ENCODE data around the gene RBM17. TPM values are rescaled to one million over a fixed set of nuclear protein-coding genes. Genes with fewer than 3 reads are reported as not detected.
A peak's percentile ranks its signal among the peaks of the same experiment; 100 is the strongest.
"Not testable (repeated sequence)": the region's sequence is repeated elsewhere in the genome, so short reads cannot be mapped to it uniquely, and the experiment has no call there.

Gene RBM17, protein sequence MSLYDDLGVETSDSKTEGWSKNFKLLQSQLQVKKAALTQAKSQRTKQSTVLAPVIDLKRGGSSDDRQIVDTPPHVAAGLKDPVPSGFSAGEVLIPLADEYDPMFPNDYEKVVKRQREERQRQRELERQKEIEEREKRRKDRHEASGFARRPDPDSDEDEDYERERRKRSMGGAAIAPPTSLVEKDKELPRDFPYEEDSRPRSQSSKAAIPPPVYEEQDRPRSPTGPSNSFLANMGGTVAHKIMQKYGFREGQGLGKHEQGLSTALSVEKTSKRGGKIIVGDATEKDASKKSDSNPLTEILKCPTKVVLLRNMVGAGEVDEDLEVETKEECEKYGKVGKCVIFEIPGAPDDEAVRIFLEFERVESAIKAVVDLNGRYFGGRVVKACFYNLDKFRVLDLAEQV
- 100 to 1,000 TPM; 155 to 157 TPM for total RNA-seq

DNA sequence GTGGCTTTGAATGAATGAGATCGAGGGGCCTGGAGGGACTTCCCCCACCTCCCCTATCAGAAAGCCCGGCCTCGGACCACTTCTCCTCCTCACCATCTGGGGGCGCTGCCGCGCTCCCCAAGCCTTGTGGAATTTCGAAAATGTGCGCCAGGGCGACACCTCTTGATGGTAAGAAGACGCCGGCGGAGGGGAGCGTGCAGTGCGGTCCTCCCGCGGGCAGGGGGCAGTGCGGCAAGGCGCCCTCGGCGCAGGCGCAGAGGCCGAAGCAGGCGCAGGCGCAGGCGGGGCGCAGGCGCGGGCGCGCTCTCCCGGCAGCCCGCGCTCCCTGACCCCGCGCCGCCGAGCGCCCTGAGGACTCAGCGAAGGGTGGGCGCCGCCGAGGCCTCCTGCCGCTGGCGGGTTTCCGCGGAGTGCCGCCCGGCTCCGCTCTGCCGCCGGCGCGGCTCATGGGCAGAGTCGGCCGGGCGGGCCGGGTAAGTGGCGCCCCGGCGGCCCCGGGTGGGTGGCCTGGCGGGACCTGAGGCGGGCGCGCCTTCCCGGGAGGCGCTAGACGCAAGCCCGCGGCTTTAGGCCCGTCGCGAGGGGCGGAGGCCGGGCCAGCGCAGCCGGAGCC is at the start of gene RBM17:
RBM17 (plus strand) TSS at position 314 of the 613 bp plus-strand sequence. CDS start 8,032 bp downstream, outside the sequence.
- Mint-ChIP-seq H3K4me1 (peaks cover 71% of the 10 kb centered on the region), H3K9me3 (no peaks in the 10 kb centered on the region), H3K27ac (peak within 1 kb of the TSS; percentile 54), H3K27me3 (no peaks in the 10 kb centered on the region), H3K4me3 (peak within 1 kb of the TSS; percentile 96), H3K36me3 (ENCODE audit: low read depth) (peaks cover 18% of the 10 kb centered on the region)
- ChIA-PET POLR2A (interaction anchor here (0.9 to 2.6 kb wide), 11 partner anchors 11 to 321 kb away, joined by 3 to 18 read pairs (median 6); partner anchors contain the start of genes IL15RA and IL2RA), CTCF (interaction anchor here (1.2 to 3.4 kb wide), 7 partner anchors 18 to 114 kb away, joined by 4 to 138 read pairs (median 7); partner anchors contain the start of genes IL2RA and PFKFB3)
- DNase-seq = peak; percentile 98

DNA sequence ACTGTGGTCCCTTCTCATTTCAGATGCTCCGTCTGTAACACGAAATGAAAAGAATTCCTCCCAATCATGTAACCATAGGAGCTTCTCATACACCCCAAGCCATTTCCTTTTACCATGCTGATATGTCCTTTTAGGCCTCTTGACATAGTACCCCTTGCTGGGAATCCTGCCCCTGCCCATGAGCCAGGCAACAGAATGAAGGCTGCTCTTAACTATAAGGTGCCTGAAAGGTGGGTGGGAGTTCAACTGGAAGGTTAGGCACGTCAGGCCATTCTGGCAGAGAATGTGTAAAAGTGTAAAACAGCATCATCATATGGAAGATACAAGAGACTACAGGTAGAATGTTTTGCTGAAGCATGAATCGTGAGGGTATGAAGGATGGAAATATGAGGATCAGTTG is 49.1 kb upstream of the RBM17 start:
- Mint-ChIP-seq H3K36me3 (ENCODE audit: low read depth) (peaks cover 87% of the 10 kb centered on the region), H3K4me1 (peaks cover 87% of the 10 kb centered on the region), H3K27ac (peak overlapping the region; percentile 47), H3K27me3 (no peaks in the 10 kb centered on the region), H3K4me3 (no peak overlapping the region), H3K9me3 (no peaks in the 10 kb centered on the region)
- no peak for DNase-seq
- CTCF ChIA-PET = interaction anchor here (0.9 to 1.4 kb wide), 2 partner anchors 48 to 133 kb away, joined by 3 to 5 read pairs; no protein-coding TSS in a partner anchor
- POLR2A ChIA-PET = interaction anchor here (0.5 to 6.5 kb wide), 4 partner anchors 12 to 149 kb away, joined by 3 to 90 read pairs (median 4); partner anchors contain the start of gene FBH1

DNA sequence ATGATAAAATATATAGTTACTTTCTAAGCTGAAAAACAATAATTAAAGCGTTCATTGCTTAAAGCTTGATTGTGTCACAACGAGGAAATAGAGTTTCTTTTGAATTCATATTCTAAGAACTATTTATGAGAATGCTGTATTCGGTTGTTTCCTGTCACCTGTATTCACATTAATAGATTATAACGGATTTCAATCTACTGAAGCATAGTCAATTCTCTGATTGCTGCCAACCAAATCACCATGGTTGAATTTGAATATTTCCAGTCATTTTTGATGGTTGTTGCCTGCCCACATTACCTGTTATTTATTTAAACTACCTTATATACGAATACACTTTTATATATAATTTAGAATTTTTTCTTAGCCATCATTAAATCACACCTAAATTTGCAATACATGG is 48.6 kb upstream of the RBM17 start:
- Mint-ChIP-seq H3K4me1 (peaks cover 89% of the 10 kb centered on the region), H3K27me3 (no peaks in the 10 kb centered on the region), H3K9me3 (no peaks in the 10 kb centered on the region), H3K36me3 (ENCODE audit: low read depth) (peaks cover 89% of the 10 kb centered on the region), H3K27ac (peak overlapping the region; percentile 47), H3K4me3 (no peak overlapping the region)
- ChIA-PET CTCF (interaction anchor here (0.9 to 1.4 kb wide), 2 partner anchors 47 to 133 kb away, joined by 3 to 5 read pairs; no protein-coding TSS in a partner anchor), POLR2A (interaction anchor here (0.5 to 6.5 kb wide), 4 partner anchors 11 to 150 kb away, joined by 3 to 90 read pairs (median 4); partner anchors contain the start of gene FBH1)
- DNase-seq = no peak

DNA sequence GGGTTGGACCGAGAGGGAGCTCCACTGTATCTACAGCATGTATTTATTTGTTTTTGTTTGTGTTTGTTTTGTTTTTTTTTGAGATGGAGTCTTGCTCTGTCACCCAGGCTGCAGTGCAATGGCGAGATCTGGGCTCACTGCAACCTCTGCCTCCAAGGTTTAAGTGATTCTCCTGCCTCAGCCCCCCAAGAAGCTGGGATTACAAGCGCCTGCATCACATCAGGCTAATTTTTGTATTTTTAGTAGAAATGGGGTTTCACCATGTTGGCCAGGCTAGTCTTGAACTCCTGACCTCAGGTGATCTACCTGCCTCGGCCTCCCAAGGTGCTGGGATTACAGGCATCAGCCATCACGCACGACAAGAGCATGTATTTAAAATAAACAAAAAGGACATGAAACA is 45.5 kb upstream of the RBM17 start:
- POLR2A ChIA-PET = interaction anchor here (0.9 to 21.0 kb wide), 5 partner anchors 10 to 43 kb away, joined by 3 to 448 read pairs (median 4); no protein-coding TSS in a partner anchor
- DNase-seq, CTCF ChIA-PET, H3K27me3 Mint-ChIP-seq, H3K9me3 Mint-ChIP-seq, H3K4me3 Mint-ChIP-seq: not testable (repeated sequence)
- Mint-ChIP-seq H3K36me3 (ENCODE audit: low read depth) (peaks cover 87% of the 10 kb centered on the region), H3K4me1 (peaks cover 88% of the 10 kb centered on the region), H3K27ac (peak overlapping the region; percentile 52)

DNA sequence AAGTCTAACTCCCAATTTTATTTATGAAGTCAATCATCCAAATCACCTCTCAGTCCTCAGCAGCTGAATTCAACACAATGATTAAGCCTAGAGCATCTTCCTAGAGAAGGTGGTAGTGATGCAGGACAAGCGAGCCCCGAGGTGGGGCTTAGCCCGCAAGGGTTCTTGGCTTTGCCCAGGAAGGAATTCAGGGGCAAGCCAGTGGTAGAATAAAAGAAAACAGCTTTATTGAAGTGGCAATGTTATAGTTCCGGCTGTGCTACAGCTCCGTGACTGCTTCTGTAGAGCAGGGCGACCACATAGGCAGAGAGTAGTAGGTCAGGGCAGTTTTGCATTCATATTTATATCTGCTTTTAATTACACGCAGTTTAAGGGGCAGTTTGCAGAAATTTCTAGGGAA is 44.8 kb upstream of the RBM17 start:
- Mint-ChIP-seq H3K36me3 (ENCODE audit: low read depth) (peaks cover 88% of the 10 kb centered on the region), H3K27ac (peak overlapping the region; percentile 85), H3K4me1 (peaks cover 88% of the 10 kb centered on the region), H3K9me3 (no peaks in the 10 kb centered on the region), H3K27me3 (no peaks in the 10 kb centered on the region), H3K4me3 (no peak overlapping the region)
- POLR2A ChIA-PET = interaction anchor here (0.7 to 21.0 kb wide), 3 partner anchors 8 to 42 kb away, joined by 3 to 448 read pairs (median 3); no protein-coding TSS in a partner anchor
- CTCF ChIA-PET = interaction anchor here (1.2 kb wide), 1 partner anchor 14 kb away, joined by 4 read pairs; no protein-coding TSS in a partner anchor
- peak; percentile 14 for DNase-seq

DNA sequence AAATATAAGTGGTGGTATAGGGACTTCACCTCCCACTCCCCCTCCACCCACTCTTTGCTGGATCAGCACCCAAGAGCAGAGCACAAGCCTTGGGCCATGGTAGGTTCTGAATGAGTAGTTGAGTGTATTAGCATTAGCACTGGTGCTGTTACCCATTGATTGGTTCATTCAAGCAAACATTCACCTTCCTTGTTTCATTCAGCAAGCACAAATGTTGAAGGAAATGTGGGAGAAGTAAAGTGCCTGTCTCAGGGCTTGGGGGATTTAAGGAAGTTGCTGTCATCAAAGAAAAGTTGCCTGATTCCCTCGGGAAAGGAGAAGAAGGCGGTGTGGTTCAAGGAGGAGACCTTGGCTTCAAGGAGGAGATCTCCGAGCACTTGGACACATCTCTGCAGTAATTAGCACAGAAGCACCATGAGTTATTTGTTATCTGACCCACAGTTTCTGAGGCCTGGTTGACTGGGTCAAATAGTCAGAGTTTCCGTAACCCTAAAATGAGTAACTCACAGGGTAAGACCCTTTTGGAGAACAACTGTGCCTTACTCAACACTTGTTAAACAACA is 44.0 kb upstream of the RBM17 start:
- POLR2A ChIA-PET = interaction anchor here (0.7 to 21.0 kb wide), 6 partner anchors 8 to 39 kb away, joined by 3 to 448 read pairs (median 8); partner anchors contain the start of gene IL2RA
- Mint-ChIP-seq H3K9me3 (no peaks in the 10 kb centered on the region), H3K27me3 (no peaks in the 10 kb centered on the region), H3K4me1 (peaks cover 88% of the 10 kb centered on the region), H3K27ac (peak overlapping the region; percentile 85), H3K4me3 (peak overlapping the region; percentile 58), H3K36me3 (ENCODE audit: low read depth) (peaks cover 88% of the 10 kb centered on the region)
- CTCF ChIA-PET = interaction anchor here (1.2 to 3.2 kb wide), 2 partner anchors 14 to 42 kb away, joined by 4 to 18 read pairs; no protein-coding TSS in a partner anchor
- DNase-seq = no peak

DNA sequence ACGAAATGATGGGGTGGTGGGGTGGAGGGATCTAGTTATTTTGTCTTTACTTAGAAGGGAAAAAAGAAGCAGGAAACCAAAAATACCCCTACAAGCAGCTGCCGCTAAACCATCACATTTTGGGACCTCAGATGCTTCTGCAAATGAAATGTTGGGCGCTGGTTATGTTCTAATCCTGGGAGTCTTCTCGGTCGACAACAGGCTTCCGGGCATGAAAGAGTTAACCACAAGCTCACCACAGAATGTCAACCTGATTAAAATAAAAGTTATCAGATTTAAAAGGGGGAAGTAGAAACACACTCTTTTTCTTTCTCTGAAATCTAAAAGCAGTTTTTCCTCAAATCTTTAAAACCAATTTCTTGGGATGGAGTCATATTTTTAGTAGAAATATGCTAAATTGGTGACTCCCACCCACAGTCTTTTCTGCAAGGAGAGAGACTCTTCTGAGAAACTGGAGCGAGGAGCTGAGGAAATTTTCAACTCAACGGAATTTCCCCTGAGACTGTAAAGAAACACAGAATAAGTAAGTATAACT is 43.5 kb upstream of the RBM17 start:
- ChIA-PET POLR2A (interaction anchor here (0.6 to 21.0 kb wide), 7 partner anchors 9 to 45 kb away, joined by 3 to 448 read pairs (median 7); partner anchors contain the start of gene IL2RA), CTCF (interaction anchor here (3.2 kb wide), 1 partner anchor 42 kb away, joined by 18 read pairs; no protein-coding TSS in a partner anchor)
- peaks cover 92% of the 10 kb centered on the region for H3K36me3 Mint-ChIP-seq (ENCODE audit: low read depth)
- no peak for DNase-seq
- H3K4me3 Mint-ChIP-seq = peak overlapping the region; percentile 58
- H3K27me3 Mint-ChIP-seq = no peaks in the 10 kb centered on the region
- peaks cover 88% of the 10 kb centered on the region for H3K4me1 Mint-ChIP-seq
- no peaks in the 10 kb centered on the region for H3K9me3 Mint-ChIP-seq
- H3K27ac Mint-ChIP-seq = peak overlapping the region; percentile 85

DNA sequence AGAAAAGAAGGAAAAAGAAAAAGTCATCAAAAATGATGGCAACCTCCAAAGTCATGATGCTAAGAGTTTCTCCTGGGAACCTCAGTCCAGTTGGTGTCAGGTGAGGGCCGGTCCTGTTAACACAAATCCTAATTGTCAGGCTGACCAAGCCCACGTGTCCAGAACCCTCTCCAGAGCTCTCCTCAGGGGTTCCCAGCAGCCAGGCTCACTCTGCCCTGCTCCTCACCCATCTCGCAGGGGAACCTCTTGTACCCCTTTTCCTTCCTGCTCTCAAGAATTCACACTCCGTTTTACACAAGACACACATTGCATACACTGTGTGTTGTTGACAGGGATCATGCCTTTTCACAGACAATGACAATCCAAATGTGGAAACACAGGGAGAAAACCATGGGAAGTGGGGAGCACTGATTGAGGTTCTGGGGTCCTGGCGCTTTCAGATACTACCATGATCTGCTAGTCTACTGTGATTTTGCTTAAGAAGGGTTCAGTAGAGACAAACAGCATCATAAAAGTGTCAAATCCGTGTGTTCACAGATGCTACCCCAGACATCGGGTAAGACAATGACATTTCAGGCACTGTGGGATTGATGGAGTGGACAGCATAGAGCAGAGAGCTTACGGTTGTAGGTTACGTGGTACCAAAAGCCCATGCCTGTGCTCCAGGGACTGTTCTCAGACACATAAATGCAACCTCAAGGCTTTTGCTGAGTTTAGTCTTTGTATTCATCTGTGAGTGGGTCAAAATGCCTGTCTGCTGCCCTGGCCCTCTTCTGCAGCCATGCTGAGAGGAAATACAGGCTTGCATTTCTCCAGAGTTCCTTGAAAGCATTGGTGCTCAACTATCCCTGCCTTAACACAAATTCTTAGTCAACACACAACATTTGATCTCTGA is 42.7 kb upstream of the RBM17 start:
- POLR2A ChIA-PET = interaction anchor here (0.6 to 21.0 kb wide), 11 partner anchors 8 to 236 kb away, joined by 3 to 448 read pairs (median 5); partner anchors contain the start of gene IL2RA
- Mint-ChIP-seq H3K36me3 (ENCODE audit: low read depth) (peaks cover 93% of the 10 kb centered on the region), H3K27me3 (no peaks in the 10 kb centered on the region), H3K4me3 (peak overlapping the region; percentile 58), H3K9me3 (no peaks in the 10 kb centered on the region), H3K27ac (peak overlapping the region; percentile 85), H3K4me1 (peaks cover 91% of the 10 kb centered on the region)
- no peak for DNase-seq
- CTCF ChIA-PET = interaction anchor here (1.1 to 3.2 kb wide), 2 partner anchors 27 to 41 kb away, joined by 3 to 18 read pairs; no protein-coding TSS in a partner anchor

DNA sequence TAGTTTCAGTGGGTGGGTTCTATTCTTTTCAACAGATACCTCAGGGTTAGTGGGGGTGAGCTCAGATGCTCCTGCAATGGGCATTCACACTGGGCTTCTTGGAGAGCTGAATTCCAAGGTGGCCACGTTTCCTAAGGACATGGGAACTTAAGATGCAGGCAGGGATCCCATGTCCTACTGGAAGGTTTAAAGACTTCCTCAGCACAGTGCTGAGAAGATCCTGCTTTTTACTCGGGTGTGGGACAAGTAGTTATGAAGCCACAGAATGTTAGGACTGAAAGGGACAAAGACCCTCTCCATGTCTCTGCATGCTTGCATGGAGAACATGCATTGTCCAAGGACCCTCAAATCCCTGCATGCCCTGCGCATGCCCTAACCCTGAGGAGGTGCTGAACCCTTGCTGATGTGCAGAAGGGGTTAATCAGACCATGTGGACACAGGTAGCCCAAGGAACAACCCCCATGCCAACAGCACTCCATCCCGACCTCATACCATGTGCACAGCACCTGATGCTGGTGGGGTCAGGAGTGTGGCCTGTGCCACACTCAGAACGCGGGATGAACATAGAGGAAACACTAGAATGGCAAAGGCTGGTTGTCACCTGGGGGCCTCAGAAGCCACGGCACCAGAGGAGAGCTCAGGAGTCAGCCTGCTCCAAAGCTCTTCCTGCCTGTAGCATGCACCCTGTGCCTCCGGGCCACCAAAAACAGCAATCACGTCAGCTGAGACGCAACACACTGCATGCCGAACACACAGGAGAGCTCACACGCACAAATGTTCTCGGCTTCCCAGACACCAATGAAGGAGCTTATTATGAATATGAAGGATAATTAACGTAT is 41.8 kb upstream of the RBM17 start:
- ChIA-PET POLR2A (interaction anchor here (0.8 to 21.0 kb wide), 8 partner anchors 9 to 236 kb away, joined by 3 to 448 read pairs (median 6); partner anchors contain the start of gene IL2RA), CTCF (interaction anchor here (1.1 to 3.2 kb wide), 2 partner anchors 26 to 40 kb away, joined by 3 to 18 read pairs; no protein-coding TSS in a partner anchor)
- H3K4me3 Mint-ChIP-seq = peak overlapping the region; percentile 58
- no peaks in the 10 kb centered on the region for H3K27me3 Mint-ChIP-seq
- H3K4me1 Mint-ChIP-seq = peaks cover 88% of the 10 kb centered on the region
- no peak for DNase-seq
- H3K36me3 Mint-ChIP-seq (ENCODE audit: low read depth) = peaks cover 91% of the 10 kb centered on the region
- H3K9me3 Mint-ChIP-seq = no peaks in the 10 kb centered on the region
- peak overlapping the region; percentile 85 for H3K27ac Mint-ChIP-seq

DNA sequence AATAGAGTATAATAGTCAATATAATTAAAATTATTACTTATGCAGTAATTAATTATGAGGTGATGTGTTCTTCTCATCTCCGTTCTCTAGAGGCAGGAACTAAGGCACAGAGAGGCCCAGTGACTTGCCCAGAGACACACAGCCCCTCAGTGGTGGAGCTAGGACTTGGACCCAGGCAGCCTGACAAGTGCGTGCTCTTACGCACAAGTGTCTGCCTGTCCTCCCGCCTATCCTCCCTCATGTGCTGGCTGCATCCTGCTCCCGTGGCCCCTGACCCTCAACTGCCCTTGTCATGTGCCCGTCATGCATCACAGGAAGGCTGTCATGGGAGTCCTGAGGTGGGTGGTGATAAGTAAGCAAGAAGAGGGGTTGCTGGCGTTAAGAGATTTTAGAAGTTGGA is 41.0 kb upstream of the RBM17 start:
- Mint-ChIP-seq H3K9me3 (no peaks in the 10 kb centered on the region), H3K27me3 (no peaks in the 10 kb centered on the region), H3K27ac (peak overlapping the region; percentile 44), H3K4me1 (peaks cover 92% of the 10 kb centered on the region), H3K36me3 (ENCODE audit: low read depth) (peaks cover 91% of the 10 kb centered on the region), H3K4me3 (peak overlapping the region; percentile 31)
- ChIA-PET POLR2A (interaction anchor here (0.8 to 21.0 kb wide), 5 partner anchors 9 to 43 kb away, joined by 3 to 448 read pairs (median 10); no protein-coding TSS in a partner anchor), CTCF (interaction anchor here (3.2 kb wide), 1 partner anchor 39 kb away, joined by 18 read pairs; no protein-coding TSS in a partner anchor)
- DNase-seq = no peak

Measured in activated CD4-positive, alpha-beta memory T cell treated with anti-CD3 and anti-CD28 coated beads, Interleukin-2, amount 10 ng/mL, durations not matched to agents 7 days and 5 days (primary cell).